ENCODE measurements around the gene SERPINB10. TPM values are rescaled to one million over a fixed set of nuclear protein-coding genes. Genes with fewer than 3 reads are reported as not detected.
A peak's percentile ranks its signal among the peaks of the same experiment; 100 is the strongest.

The SERPINB10 gene
- total and polyA plus RNA-seq, 7 donors = 0.39 TPM; not detected in 6

- Histone ChIP-seq H3K36me3 (ENCODE audit: insufficient read depth in 1 of 2, low read depth in 1 of 2) (no peaks in the 10 kb centered on the region), H3K27ac (no peak overlapping the region), H3K27me3 (ENCODE audit: insufficient read depth in 3 of 3, low read length in 2 of 3) (peaks cover 0 to 4% (median 2%) of the 10 kb centered on the region in 3 donors), H3K4me3 (no peak overlapping the region), H3K4me1 (no peaks in the 10 kb centered on the region), H3K9me3 (no peaks in the 10 kb centered on the region)
- peak in 1 of 2 donors; percentile 18 for DNase-seq
- 25 to 57% (median 31%) methylated on average over 1 of the region's 1 CpG for WGBS, 3 donors
- intact Hi-C loops (cut with DNase I) = loop anchor here in 1 of 2 donors (5.0 kb wide), 1 partner anchor 34 kb away; no protein-coding TSS in a partner anchor
- ATAC-seq = peak in 3 of 4 donors; percentile 52 to 68 (median 57)
- peak; percentile 59 for TF ChIP-seq CTCF (IDR thresholded peaks at IDR 0.05)
Measured at GRCh38 chr18:63963615-63964256, 56.0 kb downstream of the SERPINB10 start.

- H3K9me3 ChIP-seq = no peaks in the 10 kb centered on the region
- no peak for TF ChIP-seq CTCF (IDR thresholded peaks at IDR 0.05)
- H3K27ac ChIP-seq = no peak overlapping the region
- H3K4me3 ChIP-seq = no peak overlapping the region
- H3K27me3 ChIP-seq (ENCODE audit: insufficient read depth in 3 of 3, low read length in 2 of 3) = peaks cover 0 to 4% (median 2%) of the 10 kb centered on the region in 3 donors
- ATAC-seq = no peak
- DNase-seq = no peak
- H3K4me1 ChIP-seq = peaks cover 7% of the 10 kb centered on the region
- H3K36me3 ChIP-seq (ENCODE audit: insufficient read depth in 1 of 2, low read depth in 1 of 2) = no peaks in the 10 kb centered on the region
- intact Hi-C loops (cut with DNase I) = loop anchor here in 1 of 2 donors (5.0 kb wide), 1 partner anchor 32 kb away; no protein-coding TSS in a partner anchor
Measured at GRCh38 chr18:63964908-63965307, 57.1 kb downstream of the SERPINB10 start.

- no peak for TF ChIP-seq CTCF (IDR thresholded peaks at IDR 0.05)
- H3K27me3 ChIP-seq (ENCODE audit: insufficient read depth in 3 of 3, low read length in 2 of 3) = peaks cover 0 to 4% (median 2%) of the 10 kb centered on the region in 3 donors
- H3K27ac ChIP-seq = no peak overlapping the region
- DNase-seq (no peak), ATAC-seq (no peak)
- no peaks in the 10 kb centered on the region for H3K9me3 ChIP-seq
- H3K4me3 ChIP-seq = no peak overlapping the region
- WGBS, 3 donors = 83 to 87% (median 83%) methylated on average over 5 of the region's 5 CpGs
- H3K36me3 ChIP-seq (ENCODE audit: insufficient read depth in 1 of 2, low read depth in 1 of 2) = no peaks in the 10 kb centered on the region
- peaks cover 7% of the 10 kb centered on the region for H3K4me1 ChIP-seq
- intact Hi-C loops (cut with DNase I) = no loop called here
Measured at GRCh38 chr18:63965716-63966330, 58.1 kb downstream of the SERPINB10 start.

GRCh38 chr18:63969942-63970808 lies 62.4 kb downstream of the SERPINB10 start, which contains the start of gene SERPINB8:
Gene SERPINB8, plus strand, starts transcription at chr18:63970081. Its CDS starts 8,228 bp downstream, at chr18:63978309.
- ATAC-seq (peak; percentile 97 to 98 (median 98)), DNase-seq (peak; percentile 91 to 95)
- intact Hi-C loops (cut with DNase I) = no loop called here
- H3K36me3 ChIP-seq (ENCODE audit: insufficient read depth in 1 of 2, low read depth in 1 of 2) = no peaks in the 10 kb centered on the region
- H3K4me3 ChIP-seq = peak within 1 kb of the TSS; percentile 90
- H3K4me1 ChIP-seq = peaks cover 7% of the 10 kb centered on the region
- H3K27ac ChIP-seq = peak within 1 kb of the TSS; percentile 91
- TF ChIP-seq CTCF (IDR thresholded peaks at IDR 0.05) = no peak
- H3K27me3 ChIP-seq (ENCODE audit: insufficient read depth in 3 of 3, low read length in 2 of 3) = no peaks in the 10 kb centered on the region
- no peaks in the 10 kb centered on the region for H3K9me3 ChIP-seq
- 0 to 1% (median 0%) methylated on average over 45 to 62 of the region's 62 CpGs for WGBS, 3 donors

Data from psoas muscle (tissue), 8 donors.